Esophagus muscularis mucosa (tissue), 4 donors: Measurements from ENCODE around the gene CCDC50.

Experiments
- EP300 ChIP-seq: sonication (generic); formaldehyde crosslinking; IDR thresholded peaks from one replicate; pipeline ENCODE4 v1.6.1; 2017; ENCODE audit warnings: antibody characterized with exemption
- POLR2A ChIP-seq: fragments of 450-650 bp; IDR thresholded peaks from one replicate; pipeline ENCODE4 v1.6.1; 2017; ENCODE audit warnings: antibody characterized with exemption, moderate library complexity, mild to moderate bottlenecking, low read depth
- POLR2AphosphoS5 ChIP-seq, 2 donors: sonication (generic); formaldehyde crosslinking; IDR thresholded peaks; one replicate each; pipeline ENCODE4 v1.6.1; 2017; ENCODE audit warnings: antibody characterized with exemption in 2 of 2
- TF ChIP-seq, protein P1 (sequence below), 3 experiments: fragments of 200-600 bp in 2 of 3; fragments of 450-650 bp in 1 of 3; sonication (generic) in 2 of 3; IDR thresholded peaks; one replicate each; pipeline ENCODE4 v1.5.1; 2017 to 2019; ENCODE audit warnings: antibody characterized with exemption in 3 of 3, mild to moderate bottlenecking in 2 of 3, moderate library complexity in 1 of 3

DNA sequence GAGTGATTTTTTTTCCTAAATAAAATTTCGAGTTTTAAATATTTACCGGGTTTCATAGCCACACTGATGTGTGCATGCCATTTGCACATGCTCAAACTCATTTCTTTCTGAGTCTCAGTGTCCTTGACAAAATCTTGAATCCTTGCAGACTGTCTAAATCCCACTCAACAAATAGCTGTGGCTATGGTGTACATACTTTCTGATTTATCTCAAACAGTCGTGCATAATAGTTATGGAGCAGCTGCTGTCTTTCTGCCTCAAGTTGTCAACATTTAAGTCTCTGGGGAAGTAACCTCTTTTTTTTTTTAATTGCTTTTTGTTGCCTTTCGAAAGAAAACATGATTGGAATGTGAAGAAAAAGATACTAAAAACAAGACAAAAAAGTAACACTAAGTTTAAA, 53.9 kb downstream of the CCDC50 start:
- TF ChIP-seq POLR2A (no peak), EP300 (no peak), POLR2AphosphoS5 (IDR thresholded peaks at IDR 0.05) (no peak)
- TF ChIP-seq, protein P1, sequence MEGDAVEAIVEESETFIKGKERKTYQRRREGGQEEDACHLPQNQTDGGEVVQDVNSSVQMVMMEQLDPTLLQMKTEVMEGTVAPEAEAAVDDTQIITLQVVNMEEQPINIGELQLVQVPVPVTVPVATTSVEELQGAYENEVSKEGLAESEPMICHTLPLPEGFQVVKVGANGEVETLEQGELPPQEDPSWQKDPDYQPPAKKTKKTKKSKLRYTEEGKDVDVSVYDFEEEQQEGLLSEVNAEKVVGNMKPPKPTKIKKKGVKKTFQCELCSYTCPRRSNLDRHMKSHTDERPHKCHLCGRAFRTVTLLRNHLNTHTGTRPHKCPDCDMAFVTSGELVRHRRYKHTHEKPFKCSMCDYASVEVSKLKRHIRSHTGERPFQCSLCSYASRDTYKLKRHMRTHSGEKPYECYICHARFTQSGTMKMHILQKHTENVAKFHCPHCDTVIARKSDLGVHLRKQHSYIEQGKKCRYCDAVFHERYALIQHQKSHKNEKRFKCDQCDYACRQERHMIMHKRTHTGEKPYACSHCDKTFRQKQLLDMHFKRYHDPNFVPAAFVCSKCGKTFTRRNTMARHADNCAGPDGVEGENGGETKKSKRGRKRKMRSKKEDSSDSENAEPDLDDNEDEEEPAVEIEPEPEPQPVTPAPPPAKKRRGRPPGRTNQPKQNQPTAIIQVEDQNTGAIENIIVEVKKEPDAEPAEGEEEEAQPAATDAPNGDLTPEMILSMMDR (IDR thresholded peaks at IDR 0.05), result no peak
